LNCAP (cell line): ENCODE measurements around the gene COMP.

Experiments used
- CTCF ChIP-seq: fragments of 450-650 bp; IDR thresholded peaks from 2 replicates; pipeline ENCODE4 v1.5.1; 2017; ENCODE audit warnings: mild to moderate bottlenecking

Gene COMP

GRCh38 chr19:18774782-18775444 lies 16.2 kb downstream of the COMP start:
- TF ChIP-seq CTCF = no peak

DNA sequence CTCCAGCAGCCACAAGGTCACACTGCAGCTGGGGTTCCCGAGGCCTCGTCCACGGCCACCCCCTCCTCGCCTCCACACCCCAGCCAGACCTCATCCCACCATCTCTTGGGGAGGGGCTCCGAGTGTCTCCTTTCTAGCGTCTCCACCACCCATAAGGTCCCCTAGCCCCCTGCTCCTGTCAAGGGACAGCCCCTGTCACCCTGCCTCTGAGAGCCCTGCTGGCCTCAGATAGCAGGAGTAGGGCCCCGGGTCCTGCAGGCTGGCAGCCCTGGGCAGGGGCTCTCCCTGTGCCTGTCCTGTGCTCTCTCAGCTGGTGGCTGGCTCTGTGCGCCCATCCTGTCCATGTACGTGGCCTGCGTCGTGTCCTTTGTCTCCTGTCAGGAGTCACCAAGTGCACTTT lies 17.0 kb downstream of the COMP start:
- TF ChIP-seq CTCF = no peak

- no peak for TF ChIP-seq CTCF
Measured at GRCh38 chr19:18773682-18774081, 17.4 kb downstream of the COMP start.

DNA sequence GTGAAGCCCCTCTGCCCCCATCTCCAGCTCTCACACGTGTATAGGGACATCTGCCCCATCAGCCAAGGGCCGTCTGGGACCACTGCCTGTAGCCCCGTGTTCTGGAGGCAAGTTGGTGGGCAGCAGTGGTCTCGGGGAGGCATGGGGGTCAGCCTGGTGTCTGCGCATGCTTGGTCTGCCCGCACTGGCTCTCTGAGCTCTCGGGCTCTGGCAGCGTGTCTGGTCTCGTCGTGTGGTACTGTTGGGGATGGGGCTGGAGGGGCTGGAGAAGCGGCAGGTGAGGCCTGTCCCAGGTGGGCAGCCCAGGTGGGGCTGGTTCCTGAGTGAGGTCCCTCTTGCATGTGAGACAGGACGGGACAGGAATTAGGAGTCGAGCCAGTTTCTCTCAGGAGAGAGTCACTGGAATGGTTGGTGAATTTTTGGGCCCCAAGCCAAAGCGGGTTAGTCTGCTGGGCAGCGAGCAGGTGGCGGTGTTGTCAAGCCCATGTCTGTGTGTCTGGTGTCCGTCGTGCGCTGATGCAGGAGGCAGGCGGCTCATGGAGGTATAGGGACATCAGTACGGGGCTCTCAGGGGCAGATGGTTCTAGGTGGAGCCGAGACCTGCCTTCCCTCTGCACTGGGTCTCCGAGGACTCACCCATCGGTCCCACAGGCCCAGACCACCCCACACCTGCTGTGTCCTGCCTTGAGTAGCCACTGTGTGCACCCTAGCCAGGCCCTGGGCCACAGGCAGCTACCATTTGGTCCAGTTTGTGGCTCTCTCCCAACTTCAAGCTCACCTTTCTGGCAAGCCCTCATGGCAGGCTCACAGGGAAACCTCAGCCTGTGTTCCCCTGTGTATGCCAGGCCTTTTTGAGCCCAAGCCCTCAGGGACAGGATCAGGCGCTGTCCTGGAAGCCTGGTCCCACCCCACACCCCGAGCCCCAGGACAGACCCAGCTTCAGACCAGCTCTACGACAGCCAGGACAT lies 18.2 kb downstream of the COMP start:
- TF ChIP-seq CTCF = peak; percentile 8; the same call in 1 of the 2 replicates

DNA sequence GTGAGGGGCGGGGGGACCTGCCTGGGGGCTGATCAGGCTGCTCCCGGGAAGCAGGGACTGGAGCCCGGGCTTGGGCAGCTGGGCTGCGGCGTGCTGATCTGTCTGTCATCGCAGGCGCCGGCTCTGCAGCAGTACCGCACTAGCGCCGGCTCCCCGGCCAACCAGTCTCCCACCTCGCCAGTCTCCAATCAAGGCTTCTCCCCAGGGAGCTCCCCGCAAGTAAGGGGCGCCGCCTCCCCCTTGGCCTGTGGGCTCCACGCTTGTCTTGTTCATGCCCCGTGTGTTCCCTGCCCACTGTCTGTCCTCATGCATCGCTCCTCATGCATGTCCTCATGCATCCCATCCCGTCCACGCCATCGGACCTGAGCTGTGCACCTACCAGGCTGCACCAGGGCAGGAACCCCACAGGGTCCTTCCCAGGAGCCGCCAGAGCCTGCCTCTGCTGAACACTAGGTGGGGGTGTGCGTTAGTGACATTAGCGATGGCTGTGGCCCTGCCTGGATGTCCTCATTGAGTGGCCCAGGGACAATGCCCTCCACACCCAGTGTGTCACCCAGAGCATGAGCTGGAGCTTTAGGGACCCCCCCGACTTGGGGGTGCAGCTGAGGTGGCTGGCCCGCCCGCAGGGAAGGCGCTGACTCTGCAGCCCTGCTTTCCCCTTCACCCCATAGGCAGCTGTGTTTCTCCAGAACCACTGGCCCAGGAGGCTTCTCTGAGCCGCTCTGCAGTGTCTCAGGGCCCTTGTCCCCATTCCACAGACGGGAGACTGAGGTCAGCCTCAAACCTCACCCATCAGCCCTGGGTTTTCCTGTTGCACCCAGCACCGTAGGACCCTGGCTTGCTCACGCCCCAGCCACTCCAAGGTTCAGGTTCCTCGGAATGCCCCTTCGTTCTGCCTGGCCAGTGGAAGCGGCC lies 19.5 kb downstream of the COMP start:
- no peak for TF ChIP-seq CTCF

- no peak for TF ChIP-seq CTCF
Measured at GRCh38 chr19:18770663-18771327, 20.3 kb downstream of the COMP start.
